ENCODE measurements around the gene BABAM2. TPM values are rescaled to one million over a fixed set of nuclear protein-coding genes. Genes with fewer than 3 reads are reported as not detected.

BABAM2 gene
- total RNA-seq (2014; rRNA removed; shearing (Covaris generic)) (13.4 and 19.7 TPM in 2 replicates), total RNA-seq (2022) (32.8 and 33.2 TPM in 2 replicates), Bru-seq, nascent RNA (percentile 62 among the genes with signal in this experiment), BruChase-seq, experiment 1, labeled RNA remaining after a 6-hour chase (percentile 54 among the genes with signal in this experiment), BruChase-seq, experiment 2, labeled RNA remaining after a 2-hour chase (percentile 51 among the genes with signal in this experiment)
- long read RNA-seq, transcript BABAM2-204 (12 exons, 1,657 nt): major isoform, 24 of 46 reads
- long read RNA-seq, partial matches to known transcripts: 3 of 46 reads
- long read RNA-seq, other reads (novel, unspliced or antisense): 11 of 46 reads

- no peaks in the 10 kb centered on the region for H3K36me3 ChIP-seq (ENCODE audit: insufficient read depth, low read length)
- peak within 1 kb of the TSS; percentile 89 for H3K4me3 ChIP-seq (ENCODE audit: low read depth, low read length, poor library complexity, severe bottlenecking)
- no TSS peak for BruUV-seq (replicated peaks)
- H3K27ac ChIP-seq (ENCODE audit: low read depth, low read length, poor library complexity, severe bottlenecking): peak within 1 kb of the TSS; percentile 74
- intact Hi-C loops (cut with micrococcal nuclease; ENCODE audit: unreplicated experiment): loop anchor here (2.0 to 10.0 kb wide), 4 partner anchors 118 to 1856 kb away; partner anchors contain the start of genes FOSL2, MRPL33, PPP1CB and RAB10
- ChIA-PET CTCF (ENCODE audit: unreplicated experiment) (interaction anchor here (0.6 kb wide), 1 partner anchor 195 kb away, joined by 4 read pairs; no protein-coding TSS in a partner anchor), POLR2A (interaction anchor here (0.6 to 1.0 kb wide), 3 partner anchors 33 to 260 kb away, joined by 3 to 4 read pairs (median 4); no protein-coding TSS in a partner anchor)
- TF ChIP-seq CTCF (conservative IDR thresholded peaks at IDR 0.05; ENCODE audit: low read length) (no peak), EZH2phosphoT487 (IDR thresholded peaks at IDR 0.05; ENCODE audit: borderline replicate concordance, low read depth, low read length) (no peak)
- peaks cover 12% of the 10 kb centered on the region; the same call in 1 of the 2 replicates for H3K79me2 ChIP-seq (ENCODE audit: insufficient read depth, low read depth, low read length)
- H3K9me2 ChIP-seq (ENCODE audit: insufficient read depth, low read length): no peaks in the 10 kb centered on the region
- peak; percentile 91 for DNase-seq (ENCODE audit: low spot score)
- no peaks in the 10 kb centered on the region for H4K20me1 ChIP-seq (ENCODE audit: insufficient read depth, low read length)
- peaks cover 36% of the 10 kb centered on the region for H3K4me1 ChIP-seq (ENCODE audit: insufficient read depth, low read length, poor library complexity, severe bottlenecking)
- H3K4me2 ChIP-seq (ENCODE audit: low read length): peak within 1 kb of the TSS; percentile 91
- peak within 1 kb of the TSS; percentile 94 for H2AFZ ChIP-seq (ENCODE audit: low read length)
- no peaks in the 10 kb centered on the region for H3K9me3 ChIP-seq (ENCODE audit: low read length)
These were observed at the start of gene BABAM2, which contains the start of gene RBKS for GRCh38 chr2:27890146-27890923. Gene BABAM2 (plus strand): TSS chr2:27890729. CDS start chr2:27894557, 3,828 bp downstream. Gene RBKS (minus strand): TSS chr2:27890387. CDS start chr2:27890345, 42 bp downstream.

GRCh38 chr2:27842894-27843293 lies 47.6 kb upstream of the BABAM2 start:
- no peak for TF ChIP-seq EZH2phosphoT487 (IDR thresholded peaks at IDR 0.05; ENCODE audit: borderline replicate concordance, low read depth, low read length)
- TF ChIP-seq CTCF (conservative IDR thresholded peaks at IDR 0.05; ENCODE audit: low read length): no peak
- CTCF ChIA-PET (ENCODE audit: unreplicated experiment): no interaction called here
- H3K9me3 ChIP-seq (ENCODE audit: low read length): no peaks in the 10 kb centered on the region
- H3K27ac ChIP-seq (ENCODE audit: low read depth, low read length, poor library complexity, severe bottlenecking): no peak overlapping the region
- no peaks in the 10 kb centered on the region for H3K36me3 ChIP-seq (ENCODE audit: insufficient read depth, low read length)
- no peak overlapping the region for H3K4me2 ChIP-seq (ENCODE audit: low read length)
- intact Hi-C loops (cut with micrococcal nuclease; ENCODE audit: unreplicated experiment): no loop called here
- H3K79me2 ChIP-seq (ENCODE audit: insufficient read depth, low read depth, low read length): no peaks in the 10 kb centered on the region
- no peak for DNase-seq (ENCODE audit: low spot score)
- no peak overlapping the region for H2AFZ ChIP-seq (ENCODE audit: low read length)
- POLR2A ChIA-PET: interaction anchor here (0.5 kb wide), 1 partner anchor 144 kb away, joined by 3 read pairs; no protein-coding TSS in a partner anchor
- H4K20me1 ChIP-seq (ENCODE audit: insufficient read depth, low read length): no peaks in the 10 kb centered on the region
- H3K4me3 ChIP-seq (ENCODE audit: low read depth, low read length, poor library complexity, severe bottlenecking): no peak overlapping the region
- no peaks in the 10 kb centered on the region for H3K9me2 ChIP-seq (ENCODE audit: insufficient read depth, low read length)
- H3K4me1 ChIP-seq (ENCODE audit: insufficient read depth, low read length, poor library complexity, severe bottlenecking): no peaks in the 10 kb centered on the region
- no TSS peak for BruUV-seq (replicated peaks)
